GM19193 (cell line): ENCODE measurements around the gene RRAD.

Experiments used
- POLR2A ChIP-seq: IDR thresholded peaks from 4 replicates; pipeline ENCODE4 v1.6.1; 2011; ENCODE audit not compliant: insufficient read depth, insufficient read length; ENCODE audit errors: extremely low read depth

RRAD gene

GRCh38 chr16:66911112-66911511 is 14.2 kb downstream of the RRAD start:
- no peak for TF ChIP-seq POLR2A

GRCh38 chr16:66910175-66910940 is 15.0 kb downstream of the RRAD start:
- no peak for TF ChIP-seq POLR2A

- no peak for TF ChIP-seq POLR2A
Measured at GRCh38 chr16:66908762-66909559, 16.4 kb downstream of the RRAD start.

GRCh38 chr16:66908116-66908515 is 17.2 kb downstream of the RRAD start:
- no peak for TF ChIP-seq POLR2A

GRCh38 chr16:66906916-66907836 is 18.2 kb downstream of the RRAD start:
- TF ChIP-seq POLR2A = no peak

GRCh38 chr16:66905633-66906539 is 19.4 kb downstream of the RRAD start:
- no peak for TF ChIP-seq POLR2A

- no peak for TF ChIP-seq POLR2A
Measured at GRCh38 chr16:66904846-66905632, 20.3 kb downstream of the RRAD start.

GRCh38 chr16:66904428-66904845 is 20.9 kb downstream of the RRAD start:
- no peak for TF ChIP-seq POLR2A

GRCh38 chr16:66903544-66904427 is 21.5 kb downstream of the RRAD start:
- TF ChIP-seq POLR2A = no peak

- no peak for TF ChIP-seq POLR2A
Measured at GRCh38 chr16:66902648-66903543, 22.4 kb downstream of the RRAD start.

GRCh38 chr16:66901626-66902025 is 23.7 kb downstream of the RRAD start:
- TF ChIP-seq POLR2A = no peak
